OCI-LY7 (cell line): ENCODE measurements around the gene TAMM41. TPM values are rescaled to one million over a fixed set of nuclear protein-coding genes. Genes with fewer than 3 reads are reported as not detected.

Source experiments
- BruUV-seq: library from RNA; stranded (reverse); fragments of 400-500 nt; replicated peaks from 2 replicates; lab custom pipeline; 2021; lab: Mats Ljungman, UMichigan
- CTCF ChIA-PET: fragments of 300-600 bp; sonication (Branson Sonifier 250); formaldehyde crosslinking; loops from one replicate; lab custom pipeline; 2022; ENCODE audit warnings: antibody characterized with exemption; ENCODE audit not compliant: unreplicated experiment; lab: Charles Lee
- POLR2A ChIA-PET: fragments of 300-600 bp; sonication (Branson Sonifier 250); formaldehyde crosslinking; loops from one replicate; lab custom pipeline; 2022; ENCODE audit warnings: antibody characterized with exemption; lab: Charles Lee
- DNase-seq: peaks from one replicate; pipeline ENCODE4 v3.0.0-alpha.2; 2015; ENCODE audit warnings: low spot score
- H2AFZ ChIP-seq: fragments of 200-600 bp; sonication (generic), shearing (Covaris generic); 2 replicates; pipeline ENCODE4 v1.6.1; 2014; ENCODE audit warnings: mild to moderate bottlenecking, antibody characterized with exemption, low read length, moderate library complexity
- H3K27ac ChIP-seq: fragments of 200-600 bp; sonication (generic); 2 replicates; pipeline ENCODE4 v1.5.1; 2014; ENCODE audit warnings: mixed run types, low read depth, mild to moderate bottlenecking, moderate library complexity, low read length, inconsistent platforms; ENCODE audit not compliant: poor library complexity, severe bottlenecking
- H3K36me3 ChIP-seq: fragments of 200-600 bp; sonication (generic); 2 replicates; pipeline ENCODE4 v1.6.1; 2014; ENCODE audit warnings: mild to moderate bottlenecking, antibody characterized with exemption, low read length, moderate library complexity, mixed read lengths; ENCODE audit not compliant: insufficient read depth
- H3K4me1 ChIP-seq: fragments of 200-600 bp; sonication (generic); 2 replicates; pipeline ENCODE4 v1.5.1; 2014; ENCODE audit warnings: mild to moderate bottlenecking, low read length; ENCODE audit not compliant: insufficient read depth, poor library complexity, severe bottlenecking
- H3K4me2 ChIP-seq: fragments of 200-600 bp; sonication (generic); 2 replicates; pipeline ENCODE4 v1.6.1; 2014; ENCODE audit warnings: mild to moderate bottlenecking, low read length
- H3K4me3 ChIP-seq: fragments of 200-600 bp; sonication (generic); 2 replicates; pipeline ENCODE4 v1.5.1; 2014; ENCODE audit warnings: mild to moderate bottlenecking, low read depth, low read length; ENCODE audit not compliant: poor library complexity, severe bottlenecking
- H3K79me2 ChIP-seq: fragments of 200-600 bp; sonication (generic); 2 replicates; pipeline ENCODE4 v1.6.1; 2016; ENCODE audit warnings: low read depth, mild to moderate bottlenecking, low read length, moderate library complexity, mixed read lengths; ENCODE audit not compliant: insufficient read depth
- H3K9me2 ChIP-seq: fragments of 200-600 bp; sonication (generic); 2 replicates; pipeline ENCODE4 v1.6.1; 2016; ENCODE audit warnings: mild to moderate bottlenecking, low read length, mixed read lengths; ENCODE audit not compliant: insufficient read depth
- H3K9me3 ChIP-seq: fragments of 200-600 bp; sonication (generic); 2 replicates; pipeline ENCODE4 v1.6.1; 2014; ENCODE audit warnings: mild to moderate bottlenecking, mixed run types, low read length, mixed read lengths
- H4K20me1 ChIP-seq: fragments of 200-600 bp; sonication (generic); 2 replicates; pipeline ENCODE4 v1.6.1; 2014; ENCODE audit warnings: mild to moderate bottlenecking, antibody characterized with exemption, low read length, moderate library complexity, mixed read lengths; ENCODE audit not compliant: insufficient read depth
- CTCF ChIP-seq: fragments of 200-600 bp; sonication (generic); conservative IDR thresholded peaks from 2 replicates; pipeline ENCODE4 v1.5.1; 2014; ENCODE audit warnings: mild to moderate bottlenecking, antibody characterized with exemption, low read length, moderate library complexity, mixed read lengths
- EZH2phosphoT487 ChIP-seq: fragments of 200-600 bp; sonication (generic); IDR thresholded peaks from 2 replicates; pipeline ENCODE4 v1.6.1; 2018; ENCODE audit warnings: low read depth, borderline replicate concordance, mild to moderate bottlenecking, mixed run types, antibody characterized with exemption, low read length, moderate library complexity, mixed read lengths
- intact Hi-C: fragments of 100-400 bp; cut with micrococcal nuclease; formaldehyde crosslinking; loops from one replicate; pipeline ENCODE4 v1.10.0; 2022; ENCODE audit not compliant: unreplicated experiment
- total RNA-seq, 2 experiments: library from RNA; depleted of rRNA in 1 of 2; stranded (reverse); fragments of >200 nt in 1 of 2; shearing (Covaris generic) in 1 of 2; gene quantifications; 2 replicates each; pipeline ENCODE4 v1.2.3, GENCODE V29; 2014 to 2022

Gene TAMM41
- total RNA-seq, 2 experiments from 2014 or later, result 14.6 to 47.9 TPM

GRCh38 chr3:11770477-11771391 lies 76.0 kb downstream of the TAMM41 start:
- BruUV-seq, result no TSS peak
- CTCF ChIA-PET, result interaction anchor here (0.5 kb wide), 1 partner anchor 641 kb away, joined by 3 read pairs; no protein-coding TSS in a partner anchor
- intact Hi-C loops, result no loop called here
- Histone ChIP-seq H3K9me2 (no peaks in the 10 kb centered on the region), H3K36me3 (no peaks in the 10 kb centered on the region), H3K4me2 (peak overlapping the region; percentile 6; the same call in 1 of the 2 replicates), H3K4me3 (no peak overlapping the region), H3K27ac (no peak overlapping the region), H3K4me1 (no peaks in the 10 kb centered on the region), H3K79me2 (no peaks in the 10 kb centered on the region), H2AFZ (peak overlapping the region; percentile 35; the same call in 1 of the 2 replicates), H4K20me1 (no peaks in the 10 kb centered on the region), H3K9me3 (no peaks in the 10 kb centered on the region)
- DNase-seq, result peak; percentile 8
- no peak for TF ChIP-seq EZH2phosphoT487
- TF ChIP-seq CTCF, result no peak
- POLR2A ChIA-PET, result interaction anchor here (0.9 to 1.1 kb wide), 3 partner anchors 8 to 55 kb away, joined by 4 to 5 read pairs (median 5); no protein-coding TSS in a partner anchor

GRCh38 chr3:11769704-11770476 lies 76.8 kb downstream of the TAMM41 start:
- Histone ChIP-seq H3K36me3 (no peaks in the 10 kb centered on the region), H3K9me3 (no peaks in the 10 kb centered on the region), H3K4me3 (no peak overlapping the region), H4K20me1 (no peaks in the 10 kb centered on the region), H3K4me1 (no peaks in the 10 kb centered on the region), H3K79me2 (no peaks in the 10 kb centered on the region), H2AFZ (peak overlapping the region; percentile 35; the same call in 1 of the 2 replicates), H3K4me2 (peak overlapping the region; percentile 6; the same call in 1 of the 2 replicates), H3K27ac (no peak overlapping the region), H3K9me2 (no peaks in the 10 kb centered on the region)
- BruUV-seq, result no TSS peak
- DNase-seq, result no peak
- TF ChIP-seq EZH2phosphoT487 (no peak), CTCF (no peak)
- intact Hi-C loops, result no loop called here
- ChIA-PET CTCF (interaction anchor here (0.5 kb wide), 1 partner anchor 640 kb away, joined by 3 read pairs; no protein-coding TSS in a partner anchor), POLR2A (interaction anchor here (0.9 to 1.1 kb wide), 3 partner anchors 9 to 56 kb away, joined by 4 to 5 read pairs (median 5); no protein-coding TSS in a partner anchor)
